ENCODE results near the gene SLC8A1.

The SLC8A1 gene

DNA sequence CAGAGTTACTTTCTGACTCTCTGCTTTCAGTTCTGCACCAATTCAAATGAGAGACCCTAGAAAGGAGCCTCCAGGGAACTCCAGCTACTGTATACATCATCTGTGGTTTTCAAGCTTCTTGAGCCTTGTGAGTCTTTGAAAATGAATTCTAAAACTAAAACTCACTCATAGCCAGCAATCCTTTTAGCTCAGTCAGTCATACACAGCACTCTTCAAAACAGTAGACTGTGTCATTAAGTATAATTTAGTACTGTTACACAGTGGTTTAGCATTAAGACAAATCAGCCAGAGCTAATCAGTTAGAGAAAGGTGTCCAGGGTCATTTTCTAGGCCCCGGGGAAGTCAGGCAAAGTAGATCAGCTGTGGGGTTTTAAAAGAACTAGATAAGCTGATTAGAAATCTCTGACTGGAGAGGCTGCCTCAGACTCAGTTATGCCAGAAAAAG, 350.7 kb downstream of the SLC8A1 start:
- Histone ChIP-seq H3K9ac (ENCODE audit: low read length in 5 of 5) (no peak overlapping the region), H3K36me3 (ENCODE audit: control insufficient read depth in 5 of 5, insufficient read depth in 5 of 5, low read length in 5 of 5) (no peaks in the 10 kb centered on the region), H3K4me1 (ENCODE audit: control insufficient read depth in 5 of 5, insufficient read depth in 5 of 5, low read length in 5 of 5) (no peaks in the 10 kb centered on the region), H3K27ac (ENCODE audit: low read depth, low read length) (no peak overlapping the region), H3K9me3 (ENCODE audit: control insufficient read depth in 5 of 5, low read length in 5 of 5) (no peaks in the 10 kb centered on the region), H3K27me3 (ENCODE audit: control insufficient read depth in 5 of 5, insufficient read depth in 4 of 5, low read length in 5 of 5) (no peaks in the 10 kb centered on the region), H3K4me3 (ENCODE audit: low read depth in 1 of 5, low read length in 5 of 5) (no peak overlapping the region)

DNA sequence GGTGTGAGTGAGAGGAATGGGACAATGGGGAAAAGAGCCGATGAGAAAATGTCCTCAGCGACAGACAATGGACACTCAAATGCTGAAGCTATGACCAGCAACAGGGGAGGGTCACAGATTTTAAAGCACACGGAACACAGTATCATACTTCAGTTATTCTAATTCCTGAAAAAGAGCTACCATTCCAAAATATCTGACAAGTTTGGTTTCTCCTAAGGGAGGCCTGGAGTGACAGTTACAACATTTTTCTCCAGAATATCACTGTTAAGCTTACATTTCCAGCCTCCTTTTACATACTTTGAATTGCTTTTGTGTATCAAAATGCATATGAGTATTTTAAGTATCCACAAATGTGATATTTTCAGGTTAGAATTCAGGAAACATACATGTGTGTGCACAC, 351.2 kb downstream of the SLC8A1 start:
- Histone ChIP-seq H3K27me3 (ENCODE audit: control insufficient read depth in 5 of 5, insufficient read depth in 4 of 5, low read length in 5 of 5) (no peaks in the 10 kb centered on the region), H3K4me1 (ENCODE audit: control insufficient read depth in 5 of 5, insufficient read depth in 5 of 5, low read length in 5 of 5) (no peaks in the 10 kb centered on the region), H3K27ac (ENCODE audit: low read depth, low read length) (no peak overlapping the region), H3K4me3 (ENCODE audit: low read depth in 1 of 5, low read length in 5 of 5) (no peak overlapping the region), H3K36me3 (ENCODE audit: control insufficient read depth in 5 of 5, insufficient read depth in 5 of 5, low read length in 5 of 5) (no peaks in the 10 kb centered on the region), H3K9me3 (ENCODE audit: control insufficient read depth in 5 of 5, low read length in 5 of 5) (no peaks in the 10 kb centered on the region), H3K9ac (ENCODE audit: low read length in 5 of 5) (no peak overlapping the region)

DNA sequence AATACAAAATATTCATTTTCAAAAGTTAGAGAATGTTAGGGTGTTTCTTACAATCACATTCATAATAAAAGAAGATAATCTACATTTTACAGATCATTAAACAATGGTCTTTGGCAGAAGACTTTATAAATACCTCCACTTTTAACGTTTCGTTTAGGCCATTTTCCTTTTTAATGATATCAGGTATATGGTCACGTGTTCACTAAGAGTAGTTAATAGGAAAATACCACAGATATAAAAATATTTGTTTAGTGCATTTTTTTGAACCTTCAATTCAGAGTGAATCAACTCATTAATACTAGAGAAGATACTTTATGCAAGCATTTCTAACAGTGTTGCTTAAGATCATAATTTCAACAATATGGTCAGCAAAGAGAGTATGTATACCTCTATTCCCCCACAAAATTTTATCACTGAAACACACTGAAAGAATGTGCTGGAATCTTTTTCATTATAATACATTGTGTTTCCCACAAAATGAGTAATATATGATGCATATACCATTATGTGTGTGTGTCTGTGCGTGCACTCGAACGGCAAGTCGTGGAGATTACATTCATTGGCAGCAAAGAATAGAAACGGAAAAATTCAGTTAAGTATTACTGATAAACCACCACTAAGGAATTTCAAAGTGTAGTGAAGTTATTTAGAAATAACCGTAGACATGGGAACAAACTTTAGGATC, 353.0 kb downstream of the SLC8A1 start:
- Histone ChIP-seq H3K9ac (ENCODE audit: low read length in 5 of 5) (no peak overlapping the region), H3K4me3 (ENCODE audit: low read depth in 1 of 5, low read length in 5 of 5) (no peak overlapping the region), H3K27ac (ENCODE audit: low read depth, low read length) (no peak overlapping the region), H3K9me3 (ENCODE audit: control insufficient read depth in 5 of 5, low read length in 5 of 5) (no peaks in the 10 kb centered on the region), H3K36me3 (ENCODE audit: control insufficient read depth in 5 of 5, insufficient read depth in 5 of 5, low read length in 5 of 5) (no peaks in the 10 kb centered on the region), H3K4me1 (ENCODE audit: control insufficient read depth in 5 of 5, insufficient read depth in 5 of 5, low read length in 5 of 5) (peaks cover 0 to 12% (median 5%) of the 10 kb centered on the region in 5 donors), H3K27me3 (ENCODE audit: control insufficient read depth in 5 of 5, insufficient read depth in 4 of 5, low read length in 5 of 5) (no peaks in the 10 kb centered on the region)

DNA sequence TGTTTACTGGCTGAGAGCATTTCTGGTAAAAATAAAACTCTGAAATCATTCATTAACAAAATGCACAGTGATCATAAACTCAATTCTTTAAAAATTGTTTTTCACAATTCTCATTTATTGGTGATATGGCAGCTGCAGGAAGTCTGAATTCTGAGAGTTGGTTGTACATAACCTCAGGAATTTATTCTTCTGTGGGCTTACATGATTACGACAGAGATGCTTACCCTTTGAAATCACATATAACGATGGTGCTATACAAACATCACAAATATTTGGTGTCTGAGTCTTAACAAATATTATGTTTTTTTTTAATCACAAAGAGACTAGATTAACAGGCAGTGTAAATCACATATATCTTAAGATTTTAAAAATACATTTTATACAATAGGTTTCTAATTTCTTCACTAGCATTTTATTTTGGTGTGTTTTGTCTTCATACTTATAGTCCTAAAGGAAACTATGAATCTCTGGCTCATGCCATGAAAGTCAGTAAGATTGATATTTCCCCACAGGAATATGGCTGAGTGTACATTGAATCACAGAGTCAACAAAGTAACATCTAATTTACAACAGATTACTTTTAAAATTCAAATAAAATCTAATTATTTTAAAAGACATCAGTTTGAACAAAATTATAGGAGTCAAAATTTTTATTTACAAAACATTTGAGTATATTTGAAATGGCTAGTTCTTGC, 354.1 kb downstream of the SLC8A1 start:
- Histone ChIP-seq H3K27ac (ENCODE audit: low read depth, low read length) (no peak overlapping the region), H3K9ac (ENCODE audit: low read length in 5 of 5) (no peak overlapping the region), H3K36me3 (ENCODE audit: control insufficient read depth in 5 of 5, insufficient read depth in 5 of 5, low read length in 5 of 5) (no peaks in the 10 kb centered on the region), H3K27me3 (ENCODE audit: control insufficient read depth in 5 of 5, insufficient read depth in 4 of 5, low read length in 5 of 5) (no peaks in the 10 kb centered on the region), H3K4me1 (ENCODE audit: control insufficient read depth in 5 of 5, insufficient read depth in 5 of 5, low read length in 5 of 5) (peaks cover 0 to 22% (median 5%) of the 10 kb centered on the region in 5 donors), H3K4me3 (ENCODE audit: low read depth in 1 of 5, low read length in 5 of 5) (no peak overlapping the region), H3K9me3 (ENCODE audit: control insufficient read depth in 5 of 5, low read length in 5 of 5) (no peaks in the 10 kb centered on the region)

DNA sequence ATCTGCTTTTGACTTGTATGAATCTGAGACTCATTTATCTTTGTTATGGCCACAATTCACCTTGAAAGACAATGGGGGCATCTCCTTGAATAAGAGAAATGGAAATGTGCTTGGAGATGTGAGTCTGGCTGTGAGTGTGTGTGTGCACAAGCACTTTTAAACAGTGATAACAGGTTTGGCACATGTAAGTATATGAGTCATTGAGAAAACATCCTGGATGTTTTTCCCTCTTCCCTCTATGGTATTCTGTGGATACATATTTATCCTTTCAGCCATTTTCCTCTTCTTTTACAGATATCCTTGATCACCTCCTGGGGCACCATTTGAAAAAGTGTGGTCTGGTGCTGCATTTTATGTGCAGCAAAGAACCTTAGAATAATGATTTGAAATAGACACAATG, 355.5 kb downstream of the SLC8A1 start:
- Histone ChIP-seq H3K27me3 (ENCODE audit: control insufficient read depth in 5 of 5, insufficient read depth in 4 of 5, low read length in 5 of 5) (no peaks in the 10 kb centered on the region), H3K36me3 (ENCODE audit: control insufficient read depth in 5 of 5, insufficient read depth in 5 of 5, low read length in 5 of 5) (no peaks in the 10 kb centered on the region), H3K4me3 (ENCODE audit: low read depth in 1 of 5, low read length in 5 of 5) (no peak overlapping the region), H3K27ac (ENCODE audit: low read depth, low read length) (no peak overlapping the region), H3K4me1 (ENCODE audit: control insufficient read depth in 5 of 5, insufficient read depth in 5 of 5, low read length in 5 of 5) (peaks cover 0 to 22% (median 5%) of the 10 kb centered on the region in 5 donors), H3K9ac (ENCODE audit: low read length in 5 of 5) (no peak overlapping the region), H3K9me3 (ENCODE audit: control insufficient read depth in 5 of 5, low read length in 5 of 5) (no peaks in the 10 kb centered on the region)

DNA sequence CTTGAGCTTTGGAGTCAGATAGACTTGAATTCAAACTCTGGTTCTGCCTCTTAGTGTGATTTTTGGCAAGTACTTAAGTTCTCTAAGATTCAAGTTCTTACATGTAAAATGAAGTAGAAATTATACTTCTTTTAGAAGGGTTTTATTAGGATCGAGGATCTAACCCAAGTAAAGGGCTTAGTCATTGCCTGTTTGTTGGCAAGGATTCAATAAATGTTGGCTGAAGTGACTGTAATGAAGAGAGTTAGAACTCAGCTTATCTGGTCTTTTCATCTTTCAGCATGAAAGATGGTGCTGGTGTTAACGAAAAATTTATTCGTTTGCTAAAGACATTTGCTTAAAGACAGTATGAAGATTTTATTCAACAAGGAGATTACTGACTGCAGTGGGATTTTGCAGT, 356.9 kb downstream of the SLC8A1 start:
- Histone ChIP-seq H3K4me1 (ENCODE audit: control insufficient read depth in 5 of 5, insufficient read depth in 5 of 5, low read length in 5 of 5) (peaks cover 0 to 22% (median 5%) of the 10 kb centered on the region in 5 donors), H3K27ac (ENCODE audit: low read depth, low read length) (no peak overlapping the region), H3K36me3 (ENCODE audit: control insufficient read depth in 5 of 5, insufficient read depth in 5 of 5, low read length in 5 of 5) (no peaks in the 10 kb centered on the region), H3K9ac (ENCODE audit: low read length in 5 of 5) (no peak overlapping the region), H3K4me3 (ENCODE audit: low read depth in 1 of 5, low read length in 5 of 5) (no peak overlapping the region), H3K27me3 (ENCODE audit: control insufficient read depth in 5 of 5, insufficient read depth in 4 of 5, low read length in 5 of 5) (no peaks in the 10 kb centered on the region), H3K9me3 (ENCODE audit: control insufficient read depth in 5 of 5, low read length in 5 of 5) (no peaks in the 10 kb centered on the region)

DNA sequence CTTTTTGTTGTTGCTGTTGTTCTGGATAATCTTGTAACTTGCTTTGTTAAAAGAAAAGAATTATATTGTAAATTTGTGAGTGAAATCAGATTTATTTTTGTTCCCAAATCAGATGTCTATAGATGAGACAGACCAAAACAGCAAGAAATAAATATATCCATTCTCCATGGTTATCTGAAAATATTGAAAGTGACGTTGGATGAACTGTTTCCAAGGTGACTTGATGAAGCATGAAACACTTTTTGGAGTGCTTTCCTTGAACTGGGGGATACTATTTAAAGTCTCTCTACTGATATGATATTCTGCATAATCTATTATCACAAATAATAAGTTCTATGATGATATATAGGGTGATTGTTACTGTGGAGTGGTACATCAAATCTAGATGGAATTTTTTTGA, 357.4 kb downstream of the SLC8A1 start:
- Histone ChIP-seq H3K9me3 (ENCODE audit: control insufficient read depth in 5 of 5, low read length in 5 of 5) (no peaks in the 10 kb centered on the region), H3K4me1 (ENCODE audit: control insufficient read depth in 5 of 5, insufficient read depth in 5 of 5, low read length in 5 of 5) (peaks cover 0 to 22% (median 5%) of the 10 kb centered on the region in 5 donors), H3K36me3 (ENCODE audit: control insufficient read depth in 5 of 5, insufficient read depth in 5 of 5, low read length in 5 of 5) (no peaks in the 10 kb centered on the region), H3K4me3 (ENCODE audit: low read depth in 1 of 5, low read length in 5 of 5) (no peak overlapping the region), H3K27ac (ENCODE audit: low read depth, low read length) (no peak overlapping the region), H3K9ac (ENCODE audit: low read length in 5 of 5) (no peak overlapping the region), H3K27me3 (ENCODE audit: control insufficient read depth in 5 of 5, insufficient read depth in 4 of 5, low read length in 5 of 5) (no peaks in the 10 kb centered on the region)

DNA sequence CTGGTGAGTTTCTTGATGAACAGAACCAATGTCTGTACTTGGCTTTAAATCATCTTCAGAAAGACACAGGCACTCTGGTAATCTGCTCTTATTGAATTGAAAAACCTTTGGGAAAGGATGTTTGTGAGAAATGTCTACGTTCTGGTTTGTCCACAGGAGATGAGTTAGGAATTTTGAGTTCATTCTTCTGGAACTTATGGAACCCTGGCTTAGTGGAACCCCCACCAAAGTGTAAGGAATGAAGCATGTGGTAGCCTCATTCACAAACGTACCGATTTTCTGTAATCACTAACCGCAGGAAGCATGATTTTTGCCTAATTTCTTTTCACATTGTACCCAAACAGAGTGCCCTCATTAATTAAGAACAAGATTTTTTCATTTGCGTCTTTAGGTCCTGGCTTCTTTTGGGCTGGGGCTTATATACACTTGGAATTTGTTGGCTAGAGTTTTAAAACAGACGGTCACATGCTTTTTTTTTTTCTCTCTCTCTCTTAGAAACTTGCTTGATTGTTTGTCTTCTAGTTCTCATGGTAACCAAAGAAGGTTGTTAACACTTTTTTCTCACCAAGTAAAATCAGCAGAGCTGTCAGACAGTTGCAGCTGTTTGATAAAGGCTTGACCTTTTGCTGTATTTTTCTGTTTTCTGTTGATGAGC, 358.7 kb downstream of the SLC8A1 start:
- Histone ChIP-seq H3K9me3 (ENCODE audit: control insufficient read depth in 5 of 5, low read length in 5 of 5) (no peaks in the 10 kb centered on the region), H3K4me3 (ENCODE audit: low read depth in 1 of 5, low read length in 5 of 5) (no peak overlapping the region), H3K36me3 (ENCODE audit: control insufficient read depth in 5 of 5, insufficient read depth in 5 of 5, low read length in 5 of 5) (no peaks in the 10 kb centered on the region), H3K27ac (ENCODE audit: low read depth, low read length) (no peak overlapping the region), H3K27me3 (ENCODE audit: control insufficient read depth in 5 of 5, insufficient read depth in 4 of 5, low read length in 5 of 5) (no peaks in the 10 kb centered on the region), H3K9ac (ENCODE audit: low read length in 5 of 5) (no peak overlapping the region), H3K4me1 (ENCODE audit: control insufficient read depth in 5 of 5, insufficient read depth in 5 of 5, low read length in 5 of 5) (peaks cover 0 to 22% (median 5%) of the 10 kb centered on the region in 5 donors)

DNA sequence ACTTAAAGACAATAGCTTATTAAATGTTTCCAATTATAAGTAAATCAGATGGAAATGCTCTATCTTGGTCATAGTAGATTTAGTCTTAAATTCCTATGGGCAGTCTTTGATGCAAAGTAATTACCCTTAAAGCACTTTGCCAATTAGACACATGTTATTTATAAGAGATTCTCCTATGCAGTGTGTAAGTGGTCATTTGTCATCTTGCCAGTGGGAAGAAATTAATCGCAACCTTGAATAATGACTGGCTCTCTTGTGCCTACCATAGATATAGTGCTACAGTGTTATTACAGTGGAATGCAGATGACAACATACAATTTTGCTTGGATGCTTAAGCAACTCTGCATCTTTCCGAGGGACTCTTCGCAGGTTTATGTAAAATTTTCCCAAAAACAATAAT, 361.8 kb downstream of the SLC8A1 start:
- Histone ChIP-seq H3K27me3 (ENCODE audit: control insufficient read depth in 5 of 5, insufficient read depth in 4 of 5, low read length in 5 of 5) (no peaks in the 10 kb centered on the region), H3K9ac (ENCODE audit: low read length in 5 of 5) (no peak overlapping the region), H3K36me3 (ENCODE audit: control insufficient read depth in 5 of 5, insufficient read depth in 5 of 5, low read length in 5 of 5) (no peaks in the 10 kb centered on the region), H3K4me1 (ENCODE audit: control insufficient read depth in 5 of 5, insufficient read depth in 5 of 5, low read length in 5 of 5) (peaks cover 0 to 21% (median 5%) of the 10 kb centered on the region in 5 donors), H3K9me3 (ENCODE audit: control insufficient read depth in 5 of 5, low read length in 5 of 5) (no peaks in the 10 kb centered on the region), H3K4me3 (ENCODE audit: low read depth in 1 of 5, low read length in 5 of 5) (no peak overlapping the region), H3K27ac (ENCODE audit: low read depth, low read length) (no peak overlapping the region)

DNA sequence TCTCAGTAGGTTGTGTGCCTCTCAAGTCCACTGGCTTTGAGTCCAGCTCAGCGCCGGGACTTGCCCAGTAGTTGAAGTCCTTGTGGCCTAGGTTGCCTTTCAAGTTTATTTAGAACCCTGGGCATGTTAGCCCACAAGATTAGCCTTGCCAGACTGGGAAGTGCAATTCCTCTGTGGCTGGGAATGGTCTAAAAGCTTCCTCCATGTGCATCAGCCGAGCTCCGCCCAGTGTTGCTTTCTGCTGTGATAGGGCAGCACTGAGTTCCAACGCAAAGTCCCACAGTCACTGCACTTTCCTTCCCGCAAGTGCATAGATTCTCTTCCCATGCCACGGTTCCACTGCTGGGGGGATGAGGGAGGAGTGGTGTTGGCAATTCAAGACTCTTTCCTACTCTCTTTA, 364.0 kb downstream of the SLC8A1 start:
- H3K9ac ChIP-seq (ENCODE audit: low read length in 5 of 5): no peak overlapping the region
- H3K4me3 ChIP-seq (ENCODE audit: low read depth in 1 of 5, low read length in 5 of 5): no peak overlapping the region
- H3K27ac ChIP-seq (ENCODE audit: low read depth, low read length): no peak overlapping the region
- H3K9me3 ChIP-seq (ENCODE audit: control insufficient read depth in 5 of 5, low read length in 5 of 5): peaks cover 0 to under 1% (median 0%) of the 10 kb centered on the region in 5 donors
- no peaks in the 10 kb centered on the region for H3K36me3 ChIP-seq (ENCODE audit: control insufficient read depth in 5 of 5, insufficient read depth in 5 of 5, low read length in 5 of 5)
- no peaks in the 10 kb centered on the region for H3K27me3 ChIP-seq (ENCODE audit: control insufficient read depth in 5 of 5, insufficient read depth in 4 of 5, low read length in 5 of 5)
- H3K4me1 ChIP-seq (ENCODE audit: control insufficient read depth in 5 of 5, insufficient read depth in 5 of 5, low read length in 5 of 5): peaks cover 0 to under 1% (median 0%) of the 10 kb centered on the region in 5 donors
